H9 (cell line): Measurements from ENCODE around the gene SLC9B1. TPM values are rescaled to one million over a fixed set of nuclear protein-coding genes. Genes with fewer than 3 reads are reported as not detected.

Experiments used
- DNase-seq: peaks from one replicate; pipeline ENCODE4 v3.0.0-alpha.2; 2017
- H2AFZ ChIP-seq: one replicate; pipeline ENCODE4 v1.6.1; 2013; ENCODE audit warnings: mild to moderate bottlenecking, low read length, control low read depth, moderate library complexity
- H2AK5ac ChIP-seq: 2 replicates; pipeline ENCODE4 v1.6.1; 2013; ENCODE audit warnings: low read length, control low read depth, mixed read lengths; ENCODE audit not compliant: insufficient read length
- H2BK120ac ChIP-seq: one replicate; pipeline ENCODE4 v1.6.1; 2013; ENCODE audit warnings: low read depth, mild to moderate bottlenecking, low read length, control low read depth, inconsistent platforms; ENCODE audit not compliant: poor library complexity, severe bottlenecking
- H2BK12ac ChIP-seq: 2 replicates; pipeline ENCODE4 v1.6.1; 2013; ENCODE audit warnings: low read length, control low read depth, mixed read lengths, low read depth; ENCODE audit not compliant: insufficient read length
- H2BK15ac ChIP-seq: 2 replicates; pipeline ENCODE4 v1.6.1; 2013; ENCODE audit warnings: low read depth, low read length, control low read depth
- H2BK20ac ChIP-seq: one replicate; pipeline ENCODE4 v1.6.1; 2013; ENCODE audit warnings: low read depth, mild to moderate bottlenecking, low read length, control low read depth, inconsistent platforms; ENCODE audit not compliant: poor library complexity, severe bottlenecking
- H2BK5ac ChIP-seq: 2 replicates; pipeline ENCODE4 v1.6.1; 2013; ENCODE audit warnings: low read length, control low read depth, mixed read lengths; ENCODE audit not compliant: insufficient read length
- H3K14ac ChIP-seq: 2 replicates; pipeline ENCODE4 v1.6.1; 2013; ENCODE audit warnings: low read length, control low read depth; ENCODE audit not compliant: insufficient read depth
- H3K18ac ChIP-seq: 2 replicates; pipeline ENCODE4 v1.6.1; 2013; ENCODE audit warnings: low read depth, mild to moderate bottlenecking, mixed read lengths, low read length, control low read depth; ENCODE audit not compliant: insufficient read length
- H3K23ac ChIP-seq: 2 replicates; pipeline ENCODE4 v1.6.1; 2013; ENCODE audit warnings: low read length, control low read depth, mixed read lengths, low read depth; ENCODE audit not compliant: insufficient read length
- H3K23me2 ChIP-seq: 2 replicates; pipeline ENCODE4 v1.6.1; 2013; ENCODE audit warnings: low read depth, mild to moderate bottlenecking, mixed read lengths, low read length, control low read depth; ENCODE audit not compliant: insufficient read length, poor library complexity, severe bottlenecking
- H3K27ac ChIP-seq: 2 replicates; pipeline ENCODE4 v1.5.1; 2013; ENCODE audit warnings: low read length, control low read depth, mixed read lengths, low read depth; ENCODE audit not compliant: insufficient read length
- H3K27me3 ChIP-seq: 2 replicates; pipeline ENCODE4 v1.6.1; 2013; ENCODE audit warnings: low read length, control low read depth, inconsistent platforms; ENCODE audit not compliant: insufficient read depth
- H3K4ac ChIP-seq: 2 replicates; pipeline ENCODE4 v1.6.1; 2013; ENCODE audit warnings: low read depth, mild to moderate bottlenecking, control low read depth, inconsistent platforms, low read length, moderate library complexity
- H3K4me1 ChIP-seq: 2 replicates; pipeline ENCODE4 v1.6.1; 2013; ENCODE audit warnings: low read length, control low read depth, inconsistent platforms; ENCODE audit not compliant: insufficient read depth
- H3K4me2 ChIP-seq: 2 replicates; pipeline ENCODE4 v1.6.1; 2013; ENCODE audit warnings: low read length, control low read depth, mixed read lengths; ENCODE audit not compliant: insufficient read length, insufficient read depth
- H3K56ac ChIP-seq: 2 replicates; pipeline ENCODE4 v1.6.1; 2013; ENCODE audit warnings: low read depth, mild to moderate bottlenecking, mixed read lengths, low read length, control low read depth; ENCODE audit not compliant: insufficient read length
- H3K79me1 ChIP-seq: 2 replicates; pipeline ENCODE4 v1.6.1; 2013; ENCODE audit warnings: low read depth, mild to moderate bottlenecking, moderate library complexity, low read length, control low read depth, inconsistent platforms; ENCODE audit not compliant: insufficient read depth, poor library complexity, severe bottlenecking
- H3K79me2 ChIP-seq: 2 replicates; pipeline ENCODE4 v1.6.1; 2013; ENCODE audit warnings: low read length, control low read depth, inconsistent platforms; ENCODE audit not compliant: insufficient read depth
- H3K9ac ChIP-seq: 2 replicates; pipeline ENCODE4 v1.6.1; 2013; ENCODE audit warnings: low read length, control low read depth, mixed read lengths; ENCODE audit not compliant: insufficient read length; ENCODE audit errors: extremely low read depth
- H3K9me3 ChIP-seq: one replicate; pipeline ENCODE4 v1.6.1; 2013; ENCODE audit warnings: low read depth, low read length, inconsistent platforms; ENCODE audit not compliant: control insufficient read depth
- H3T11ph ChIP-seq: one replicate; pipeline ENCODE4 v1.6.1; 2013; ENCODE audit warnings: mild to moderate bottlenecking, low read length, control low read depth, inconsistent platforms
- H4K20me1 ChIP-seq: one replicate; pipeline ENCODE4 v1.6.1; 2013; ENCODE audit not compliant: control insufficient read depth, insufficient read length, insufficient read depth
- H4K5ac ChIP-seq: 2 replicates; pipeline ENCODE4 v1.6.1; 2013; ENCODE audit warnings: low read depth, mild to moderate bottlenecking, mixed read lengths, low read length, control low read depth; ENCODE audit not compliant: insufficient read length
- H4K8ac ChIP-seq: replicated peaks from 2 replicates; pipeline ENCODE4 v1.6.1; 2013; ENCODE audit warnings: low read length, control low read depth, mixed read lengths, low read depth; ENCODE audit not compliant: insufficient read length
- H4K91ac ChIP-seq: 2 replicates; pipeline ENCODE4 v1.6.1; 2013; ENCODE audit warnings: low read depth, mild to moderate bottlenecking, moderate library complexity, mixed read lengths, low read length, control low read depth; ENCODE audit not compliant: insufficient read length
- H3K27ac Mint-ChIP-seq, 3 experiments: 2 replicates in 2 of 3; 3 replicates in 1 of 3; pipeline ENCODE4 v1.8.0; 2020 to 2021; ENCODE audit warnings: mixed read lengths in 3 of 3, mild to moderate bottlenecking in 1 of 3, moderate library complexity in 1 of 3
- H3K27me3 Mint-ChIP-seq: 2 replicates; pipeline ENCODE4 v1.8.0; 2021; ENCODE audit warnings: low read depth, mild to moderate bottlenecking, moderate library complexity, mixed read lengths
- H3K36me3 Mint-ChIP-seq, 3 experiments: 2 replicates in 2 of 3; 3 replicates in 1 of 3; pipeline ENCODE4 v1.8.0; 2020 to 2021; ENCODE audit warnings: low read depth in 3 of 3, mixed read lengths in 3 of 3; ENCODE audit not compliant: insufficient read depth in 1 of 3
- H3K4me1 Mint-ChIP-seq, 2 experiments: 2 replicates each; pipeline ENCODE4 v1.8.0; 2020; ENCODE audit warnings: mixed read lengths in 2 of 2
- H3K4me3 Mint-ChIP-seq, 2 experiments: 2 replicates in 1 of 2; 3 replicates in 1 of 2; pipeline ENCODE4 v1.8.0; 2020 to 2021; ENCODE audit warnings: mild to moderate bottlenecking in 2 of 2, mixed read lengths in 2 of 2, moderate library complexity in 1 of 2
- H3K9me3 Mint-ChIP-seq, 2 experiments: 2 replicates in 1 of 2; 3 replicates in 1 of 2; pipeline ENCODE4 v1.8.0; 2020; ENCODE audit warnings: mild to moderate bottlenecking in 2 of 2, mixed read lengths in 2 of 2, moderate library complexity in 1 of 2
- WGBS: extraction: QIAGEN DNeasy Blood & Tissue Kit; methylation state at CpG from one replicate; pipeline ENCODE4 v1.1.7; 2013; ENCODE audit warnings: missing lambda C conversion rate, low lambda C conversion rate, mixed read lengths; ENCODE audit not compliant: insufficient read length; ENCODE audit errors: extremely low coverage; 5-methylcytosine and 5-hydroxymethylcytosine counted together
- long read RNA-seq: library from polyadenylated mRNA; unstranded; transcript quantifications from one replicate; pipeline ENCODE4 v2.0.0, GENCODE V29; 2020
- total RNA-seq: library from RNA; stranded (reverse); gene quantifications from 2 replicates; pipeline ENCODE4 v1.2.1, GENCODE V29; 2021
- TF ChIP-seq, protein P1 (sequence below): fragments of 200-600 bp; sonication (generic); conservative IDR thresholded peaks from 3 replicates; pipeline ENCODE4 v1.8.0; 2021; ENCODE audit warnings: antibody characterized with exemption, mild to moderate bottlenecking

SLC9B1 gene, protein sequence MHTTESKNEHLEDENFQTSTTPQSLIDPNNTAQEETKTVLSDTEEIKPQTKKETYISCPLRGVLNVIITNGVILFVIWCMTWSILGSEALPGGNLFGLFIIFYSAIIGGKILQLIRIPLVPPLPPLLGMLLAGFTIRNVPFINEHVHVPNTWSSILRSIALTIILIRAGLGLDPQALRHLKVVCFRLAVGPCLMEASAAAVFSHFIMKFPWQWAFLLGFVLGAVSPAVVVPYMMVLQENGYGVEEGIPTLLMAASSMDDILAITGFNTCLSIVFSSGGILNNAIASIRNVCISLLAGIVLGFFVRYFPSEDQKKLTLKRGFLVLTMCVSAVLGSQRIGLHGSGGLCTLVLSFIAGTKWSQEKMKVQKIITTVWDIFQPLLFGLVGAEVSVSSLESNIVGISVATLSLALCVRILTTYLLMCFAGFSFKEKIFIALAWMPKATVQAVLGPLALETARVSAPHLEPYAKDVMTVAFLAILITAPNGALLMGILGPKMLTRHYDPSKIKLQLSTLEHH
- 0.59 and 2.0 TPM in 2 replicates for total RNA-seq
- long read RNA-seq, partial matches to known transcripts = 1 of 4 reads
- long read RNA-seq, other reads (novel, unspliced or antisense) = 3 of 4 reads

DNA sequence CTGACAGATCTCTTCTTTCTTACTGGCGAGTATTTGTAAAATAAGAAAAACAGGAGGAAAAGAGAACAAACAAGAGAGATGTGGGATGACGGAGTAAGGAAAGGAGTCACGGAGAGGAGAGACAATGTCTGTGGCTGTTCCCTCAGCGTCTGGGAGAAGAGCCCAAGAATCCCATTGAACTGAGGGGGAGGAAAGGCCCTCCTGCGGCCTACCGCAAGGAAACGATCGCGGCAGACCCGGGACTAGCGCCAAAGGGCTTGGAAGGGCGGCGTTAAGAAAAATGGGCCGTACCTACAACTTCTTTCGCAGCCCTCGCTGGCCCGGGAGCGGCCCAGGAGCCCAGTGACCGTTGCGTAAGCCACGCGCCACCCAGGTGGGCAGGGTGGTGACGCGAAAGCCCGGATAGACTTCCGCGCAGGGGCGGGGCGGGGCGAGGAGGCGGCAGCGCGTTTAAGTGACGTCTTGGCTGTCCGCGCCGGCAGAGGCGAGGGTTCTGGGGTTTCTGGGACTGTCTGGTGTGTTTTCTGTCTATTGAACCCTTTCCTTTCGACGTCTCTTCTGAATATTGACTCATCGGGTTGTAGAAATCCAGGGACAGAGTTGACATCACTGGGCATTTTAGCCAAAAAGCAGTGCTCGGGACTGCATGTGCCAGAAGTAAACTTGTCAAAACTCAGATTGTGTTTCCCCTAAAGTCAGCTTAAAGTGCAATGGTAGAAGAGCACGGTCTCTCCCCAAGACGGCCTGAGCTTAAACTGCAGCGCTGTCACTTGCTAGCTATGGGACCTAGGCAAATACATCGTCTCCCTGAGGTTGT is at the start of gene SLC9B1:
TSS of gene SLC9B1 (minus strand) at position 398 of the 817 bp plus-strand sequence. CDS start 27,994 bp downstream, outside the sequence.
- H3K79me1 ChIP-seq = no peaks in the 10 kb centered on the region
- H2BK12ac ChIP-seq = no peak within 1 kb of the TSS
- H4K8ac ChIP-seq = no peak within 1 kb of the TSS
- peak within 1 kb of the TSS; percentile 18 for H2BK5ac ChIP-seq
- H3K9me3 ChIP-seq = no peaks in the 10 kb centered on the region
- peak within 1 kb of the TSS; percentile 93 for H4K5ac ChIP-seq
- no CpG with 5 or more reads among the region's 46 CpGs for WGBS
- Mint-ChIP-seq H3K36me3 (no peaks in the 10 kb centered on the region; a peak in 2 of 7 replicates), H3K9me3 (peaks cover 0 to 3% of the 10 kb centered on the region in 2 experiments; a peak in 3 of 5 replicates), H3K27ac (peak within 1 kb of the TSS; percentile 89 to 98 (median 98)), H3K27me3 (peaks cover 4% of the 10 kb centered on the region; the same call in 1 of the 2 replicates), H3K4me1 (peaks cover 7 to 8% of the 10 kb centered on the region in 2 experiments), H3K4me3 (peak within 1 kb of the TSS; percentile 73 to 76)
- no peak within 1 kb of the TSS for H3K56ac ChIP-seq
- H2AK5ac ChIP-seq = no peak within 1 kb of the TSS
- H3K4me2 ChIP-seq = peak within 1 kb of the TSS; percentile 74
- peak; percentile 47 for DNase-seq
- H3T11ph ChIP-seq = no peak within 1 kb of the TSS
- no peak within 1 kb of the TSS for H4K91ac ChIP-seq
- TF ChIP-seq, protein P1, sequence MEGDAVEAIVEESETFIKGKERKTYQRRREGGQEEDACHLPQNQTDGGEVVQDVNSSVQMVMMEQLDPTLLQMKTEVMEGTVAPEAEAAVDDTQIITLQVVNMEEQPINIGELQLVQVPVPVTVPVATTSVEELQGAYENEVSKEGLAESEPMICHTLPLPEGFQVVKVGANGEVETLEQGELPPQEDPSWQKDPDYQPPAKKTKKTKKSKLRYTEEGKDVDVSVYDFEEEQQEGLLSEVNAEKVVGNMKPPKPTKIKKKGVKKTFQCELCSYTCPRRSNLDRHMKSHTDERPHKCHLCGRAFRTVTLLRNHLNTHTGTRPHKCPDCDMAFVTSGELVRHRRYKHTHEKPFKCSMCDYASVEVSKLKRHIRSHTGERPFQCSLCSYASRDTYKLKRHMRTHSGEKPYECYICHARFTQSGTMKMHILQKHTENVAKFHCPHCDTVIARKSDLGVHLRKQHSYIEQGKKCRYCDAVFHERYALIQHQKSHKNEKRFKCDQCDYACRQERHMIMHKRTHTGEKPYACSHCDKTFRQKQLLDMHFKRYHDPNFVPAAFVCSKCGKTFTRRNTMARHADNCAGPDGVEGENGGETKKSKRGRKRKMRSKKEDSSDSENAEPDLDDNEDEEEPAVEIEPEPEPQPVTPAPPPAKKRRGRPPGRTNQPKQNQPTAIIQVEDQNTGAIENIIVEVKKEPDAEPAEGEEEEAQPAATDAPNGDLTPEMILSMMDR = no peak
- no peaks in the 10 kb centered on the region for H4K20me1 ChIP-seq
- peak within 1 kb of the TSS; percentile 98 for H3K18ac ChIP-seq
- no peak within 1 kb of the TSS for H3K4ac ChIP-seq
- no peak within 1 kb of the TSS for H2BK20ac ChIP-seq
- H2BK120ac ChIP-seq = no peak within 1 kb of the TSS
- H3K27ac ChIP-seq = peak within 1 kb of the TSS; percentile 90
- peak within 1 kb of the TSS; percentile 97; the same call in 1 of the 2 replicates for H3K14ac ChIP-seq
- no peak within 1 kb of the TSS for H2BK15ac ChIP-seq
- no peak within 1 kb of the TSS for H3K23ac ChIP-seq
- H3K79me2 ChIP-seq = no peaks in the 10 kb centered on the region
- H3K9ac ChIP-seq = peak within 1 kb of the TSS; percentile 92
- no peak within 1 kb of the TSS for H2AFZ ChIP-seq
- no peaks in the 10 kb centered on the region for H3K4me1 ChIP-seq
- no peaks in the 10 kb centered on the region for H3K27me3 ChIP-seq
- H3K23me2 ChIP-seq = no peaks in the 10 kb centered on the region
